Right renal pelvis (tissue), 4 donors: ENCODE data around the gene CREB3L2. TPM values are rescaled to one million over a fixed set of nuclear protein-coding genes. Genes with fewer than 3 reads are reported as not detected.

Source experiments
- polyA plus RNA-seq, 4 donors: library from polyadenylated mRNA; unstranded; fragments of 120-200 nt; gene quantifications; one replicate each; pipeline ENCODE4 v1.2.1, GENCODE V29; 2013; ENCODE audit not compliant: insufficient read length in 4 of 4

CREB3L2 gene
- polyA plus RNA-seq, 4 donors: 50.7 to 55.3 (median 53.5) TPM

Other genes with a start within 250 kb of the CREB3L2 start
- 1 to 10 TPM; 1.5 to 1.8 (median 1.8) TPM for gene DGKI, start 155.1 kb downstream of the CREB3L2 start, polyA plus RNA-seq
- gene AKR1D1, start 74.4 kb upstream of the CREB3L2 start, polyA plus RNA-seq: under 1 TPM in 2 of 4 donors, not detected in 2; 0.07 to 0.09 TPM